HG02840 (cell line): Measurements from ENCODE around the gene TP63.
"Not testable (repeated sequence)": the region's sequence is repeated elsewhere in the genome, so short reads cannot be mapped to it uniquely, and the experiment has no call there.

ENCODE experiments used
- ATAC-seq: cut with Tn5 transposase; IDR thresholded peaks from one replicate; pipeline ENCODE4 v1.9.1; 2021; ENCODE audit warnings: mild to moderate bottlenecking, moderate library complexity, moderate number of reproducible peaks; ENCODE audit not compliant: unreplicated experiment, low FRiP score

The TP63 gene

DNA sequence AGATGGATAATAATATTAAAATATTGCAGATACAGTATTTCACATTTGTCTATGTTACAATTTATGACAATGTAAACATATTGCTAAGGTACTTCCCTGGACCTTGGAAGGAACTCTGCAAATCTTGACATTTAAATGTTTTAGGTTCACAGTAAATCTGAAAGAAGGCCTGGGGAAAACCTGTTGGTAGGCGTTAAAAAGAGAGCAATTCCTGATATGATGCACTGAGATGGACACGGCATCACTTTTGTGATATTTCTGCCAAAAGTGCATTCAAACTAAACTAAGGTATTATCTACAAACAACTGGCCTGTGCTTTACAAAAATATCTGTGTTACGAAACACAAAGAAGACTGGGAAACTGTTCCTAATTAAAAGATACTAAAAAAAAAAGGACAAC lies 6.1 kb upstream of the TP63 start:
- no peak for ATAC-seq

DNA sequence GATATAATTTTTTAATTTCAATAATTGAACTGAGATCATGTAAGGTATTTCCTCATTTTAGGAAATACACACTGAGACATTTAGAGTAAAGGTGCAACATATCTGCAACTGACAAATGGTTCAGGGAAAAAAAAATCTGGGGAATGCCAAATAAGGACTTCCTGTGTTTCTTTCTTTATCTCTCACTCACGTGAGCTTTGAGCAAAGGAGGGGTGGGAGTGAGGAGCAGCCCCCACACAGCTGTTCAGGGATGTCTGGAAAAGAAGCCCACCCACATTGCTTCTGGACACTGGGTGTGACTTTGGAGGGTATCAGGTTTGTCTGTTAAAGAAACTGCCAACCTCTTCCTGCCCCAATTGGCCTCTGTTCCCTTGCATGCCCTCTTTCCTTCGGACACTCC lies 5.6 kb upstream of the TP63 start:
- no peak for ATAC-seq

DNA sequence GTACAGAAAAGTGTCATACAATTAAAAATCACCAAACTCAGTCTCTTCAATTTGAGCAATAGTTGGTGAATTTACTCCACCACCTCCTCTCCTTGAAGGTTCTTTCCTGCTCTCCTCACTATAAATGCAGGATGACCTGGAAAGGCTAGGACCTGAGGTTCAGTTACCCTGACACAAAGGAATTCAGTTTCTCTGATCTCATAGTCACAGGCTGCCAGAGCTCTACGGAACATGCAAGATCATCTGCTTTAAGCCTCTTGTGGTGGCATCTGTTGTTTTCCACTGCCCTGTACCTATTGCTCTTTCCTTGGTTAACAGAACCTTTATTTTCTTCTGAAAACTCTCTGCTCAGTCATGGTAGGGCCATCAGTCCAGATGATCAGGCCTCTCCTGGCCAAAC lies 4.9 kb upstream of the TP63 start:
- no peak for ATAC-seq

DNA sequence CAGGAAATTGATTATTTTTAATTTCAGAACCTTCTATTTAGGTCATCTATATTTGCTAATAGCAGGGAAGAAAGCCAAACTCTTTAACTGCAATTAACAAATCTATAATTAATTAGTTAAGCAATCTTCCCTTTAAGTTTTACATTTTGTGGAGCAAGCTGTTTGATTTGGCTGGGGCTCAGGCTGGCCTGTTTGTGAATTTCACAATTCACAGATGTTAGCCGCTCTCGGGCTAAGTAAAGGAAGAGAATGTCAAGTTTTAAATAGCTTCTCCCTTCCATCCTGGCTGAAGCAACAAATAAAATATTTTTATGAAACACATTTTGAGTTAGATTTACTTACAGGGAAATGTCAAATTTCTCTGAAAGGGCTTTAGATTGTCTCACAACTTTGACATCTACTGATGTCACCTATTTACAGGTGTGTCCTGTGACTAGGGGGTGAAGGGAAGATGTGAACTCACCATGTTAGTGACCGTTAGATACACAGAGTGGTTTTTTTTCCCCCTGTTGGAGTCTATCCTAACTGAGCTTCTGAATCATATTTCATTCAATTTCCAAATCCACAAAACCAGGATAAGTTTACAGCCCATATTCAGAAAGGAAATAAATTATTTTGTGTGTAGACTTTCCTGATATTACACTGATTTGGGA lies 1.3 kb upstream of the TP63 start:
- ATAC-seq = no peak

DNA sequence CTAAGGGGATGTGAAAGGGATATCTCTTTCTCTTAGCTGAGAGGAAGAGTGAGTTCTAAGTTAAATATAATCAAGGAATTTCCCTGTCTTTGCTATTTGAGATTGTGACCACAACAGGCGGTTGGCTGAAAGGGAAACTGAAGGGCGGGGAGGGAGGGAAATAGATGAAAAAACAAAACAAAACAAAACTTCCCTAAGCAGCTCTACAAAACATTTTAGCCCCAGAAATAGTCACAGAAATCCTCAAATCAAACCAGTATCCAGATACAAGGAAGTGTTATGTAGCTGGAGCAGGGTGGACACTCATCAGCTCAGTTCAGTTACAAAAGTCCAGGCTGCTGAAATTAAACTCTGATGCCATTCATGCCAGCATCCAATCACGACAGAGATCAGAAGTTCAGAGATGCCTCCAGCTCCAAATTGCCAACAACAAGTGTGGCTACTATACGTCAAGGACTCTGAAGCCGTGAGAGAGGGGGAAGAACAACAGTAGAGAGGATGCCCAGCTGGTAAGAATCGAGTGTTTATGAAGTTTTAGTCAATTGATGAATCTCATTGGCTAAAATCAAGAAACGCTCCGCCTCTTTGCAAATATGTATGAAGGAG lies 319 bp upstream of the TP63 start:
- no peak for ATAC-seq

DNA sequence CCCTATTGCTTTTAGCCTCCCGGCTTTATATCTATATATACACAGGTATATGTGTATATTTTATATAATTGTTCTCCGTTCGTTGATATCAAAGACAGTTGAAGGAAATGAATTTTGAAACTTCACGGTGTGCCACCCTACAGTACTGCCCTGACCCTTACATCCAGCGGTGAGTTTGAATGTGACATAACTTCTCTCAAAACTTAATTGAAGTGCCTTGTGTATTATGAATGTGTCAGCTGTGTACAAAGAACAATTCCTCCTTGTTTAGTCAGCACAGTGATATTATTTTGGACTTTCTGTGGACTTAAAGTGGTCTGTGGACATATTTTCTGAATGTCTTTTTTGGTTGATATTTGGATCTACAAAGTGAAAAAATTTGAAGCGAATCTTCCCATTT lies 220 bp downstream of the TP63 start:
- no peak for ATAC-seq

DNA sequence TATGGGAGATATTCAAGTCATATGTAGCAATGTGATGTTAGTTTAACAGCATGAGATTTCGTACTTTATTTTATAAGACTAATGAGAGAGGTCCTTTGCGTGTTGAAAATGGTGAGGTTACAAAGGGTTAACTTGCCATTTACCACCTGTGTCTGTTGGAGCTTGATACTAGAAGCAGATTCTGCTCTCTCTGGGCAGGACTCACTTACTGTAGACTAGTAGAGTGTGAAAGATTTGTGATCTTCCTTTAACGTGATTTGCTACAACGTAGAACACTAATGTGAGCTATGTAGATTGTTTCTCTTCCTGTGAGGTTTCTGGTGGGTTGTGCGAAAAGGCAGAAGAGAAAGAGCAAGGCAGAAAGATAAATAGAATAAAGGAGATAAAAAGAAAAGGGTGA lies 1.1 kb downstream of the TP63 start:
- no peak for ATAC-seq

DNA sequence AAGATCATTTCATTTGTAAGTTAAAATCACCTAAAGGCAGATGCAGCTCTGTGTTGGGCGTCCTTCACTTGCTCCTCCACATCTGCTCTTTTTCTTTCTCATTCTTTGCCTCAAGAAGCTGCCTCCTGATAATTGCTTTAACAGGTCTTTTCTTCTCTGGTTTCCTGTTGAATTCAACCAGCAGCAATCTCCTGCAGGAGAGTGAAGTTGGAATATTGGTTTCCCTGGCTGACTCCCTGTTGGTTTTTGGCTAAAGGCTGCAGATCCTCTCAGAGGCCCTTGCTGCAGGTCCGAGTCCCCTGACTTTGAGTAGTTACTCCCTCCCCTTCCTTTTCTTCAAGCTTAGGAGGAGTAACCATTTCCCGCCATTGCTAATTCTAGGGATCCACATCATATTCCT lies 4.2 kb downstream of the TP63 start:
- ATAC-seq = no peak

DNA sequence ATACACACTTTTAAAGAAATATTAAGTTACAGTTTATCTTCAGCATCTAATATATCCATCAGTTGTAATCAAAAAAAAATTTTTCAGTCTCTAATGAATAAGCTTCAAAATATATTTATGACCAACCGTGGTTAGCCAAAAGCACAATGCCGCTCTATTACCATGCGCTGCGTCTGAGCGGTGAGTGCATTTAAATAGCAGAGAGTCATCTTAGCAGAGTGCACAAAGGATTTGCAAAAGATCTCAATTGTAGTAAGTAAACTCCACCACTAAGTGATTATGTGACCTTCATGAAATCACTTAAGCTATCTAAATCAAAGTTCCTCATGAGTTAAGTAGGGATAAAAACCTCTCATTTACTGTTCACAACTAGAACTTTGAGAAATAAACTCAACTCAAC lies 4.9 kb downstream of the TP63 start:
- no peak for ATAC-seq

DNA sequence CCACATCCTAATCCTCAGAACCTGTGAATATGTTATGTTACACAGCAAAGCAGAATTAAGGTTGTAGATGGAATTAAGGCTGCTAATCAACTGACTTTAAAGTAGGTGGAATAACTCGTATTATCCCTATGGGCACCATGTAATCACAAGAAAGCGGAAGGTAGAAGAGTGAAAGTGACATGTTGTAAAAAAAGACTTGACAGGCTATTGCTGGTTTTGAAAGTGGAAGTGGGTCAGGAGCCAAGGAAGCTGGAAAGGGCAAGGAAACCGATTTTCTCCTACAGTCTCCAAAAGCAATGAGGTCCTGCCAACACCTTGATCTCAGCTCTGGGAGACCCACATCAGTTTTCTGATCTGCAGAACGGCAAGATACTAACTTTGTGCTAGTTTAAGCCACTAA lies 6.6 kb downstream of the TP63 start:
- ATAC-seq = no peak

DNA sequence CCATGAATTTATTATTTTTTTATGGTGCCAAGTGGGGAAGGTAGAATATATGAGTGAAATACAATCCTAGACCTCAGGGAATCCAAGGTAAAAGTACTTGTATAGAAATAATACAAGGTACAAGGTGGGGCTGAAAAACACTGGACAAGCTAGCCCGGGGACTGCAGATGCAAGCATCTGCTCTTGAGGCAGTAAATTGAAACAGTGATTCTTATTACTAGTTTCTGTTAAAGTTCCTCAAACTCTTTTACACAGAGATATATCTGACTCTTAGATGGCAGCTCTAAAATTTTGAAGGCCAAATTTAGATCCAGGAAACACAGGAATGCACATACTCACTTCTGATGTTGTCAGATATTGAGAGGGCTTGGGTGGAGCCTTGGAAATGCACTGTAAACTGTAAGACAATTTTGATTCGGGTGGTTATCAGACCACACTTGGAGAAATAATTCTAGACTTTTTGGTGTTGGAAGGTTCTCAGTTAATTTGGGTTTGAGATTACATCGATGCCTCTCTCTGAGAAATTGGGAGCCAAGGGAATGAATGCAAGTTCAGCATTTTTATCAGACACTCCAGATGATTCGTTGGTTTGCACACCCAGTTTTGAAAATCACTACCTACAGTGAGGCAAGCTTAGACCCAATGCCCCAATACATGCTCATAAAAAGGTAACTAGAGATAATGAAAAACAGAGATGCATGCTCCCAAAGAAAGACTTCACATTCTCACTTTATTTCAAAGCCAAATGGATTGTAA lies 7.3 kb downstream of the TP63 start:
- no peak for ATAC-seq

DNA sequence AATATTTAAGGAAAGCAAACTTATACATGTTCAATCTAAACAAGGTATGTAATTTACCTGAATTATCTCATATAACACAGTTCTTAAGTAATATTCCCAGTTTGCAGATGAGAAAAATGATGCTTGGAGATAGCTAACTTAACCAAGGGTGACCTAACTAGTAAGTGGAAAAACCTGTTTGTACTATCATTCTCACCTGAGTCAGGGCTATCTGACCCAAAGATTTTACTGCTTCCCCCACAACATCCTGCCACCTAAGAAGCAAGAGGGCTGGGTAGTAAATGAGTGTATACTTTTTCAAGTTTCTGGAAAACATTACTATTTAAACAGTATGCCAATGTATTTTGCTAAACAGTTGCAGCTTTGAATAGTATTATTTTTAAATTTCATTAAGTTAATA lies 10.6 kb downstream of the TP63 start:
- ATAC-seq = no peak

DNA sequence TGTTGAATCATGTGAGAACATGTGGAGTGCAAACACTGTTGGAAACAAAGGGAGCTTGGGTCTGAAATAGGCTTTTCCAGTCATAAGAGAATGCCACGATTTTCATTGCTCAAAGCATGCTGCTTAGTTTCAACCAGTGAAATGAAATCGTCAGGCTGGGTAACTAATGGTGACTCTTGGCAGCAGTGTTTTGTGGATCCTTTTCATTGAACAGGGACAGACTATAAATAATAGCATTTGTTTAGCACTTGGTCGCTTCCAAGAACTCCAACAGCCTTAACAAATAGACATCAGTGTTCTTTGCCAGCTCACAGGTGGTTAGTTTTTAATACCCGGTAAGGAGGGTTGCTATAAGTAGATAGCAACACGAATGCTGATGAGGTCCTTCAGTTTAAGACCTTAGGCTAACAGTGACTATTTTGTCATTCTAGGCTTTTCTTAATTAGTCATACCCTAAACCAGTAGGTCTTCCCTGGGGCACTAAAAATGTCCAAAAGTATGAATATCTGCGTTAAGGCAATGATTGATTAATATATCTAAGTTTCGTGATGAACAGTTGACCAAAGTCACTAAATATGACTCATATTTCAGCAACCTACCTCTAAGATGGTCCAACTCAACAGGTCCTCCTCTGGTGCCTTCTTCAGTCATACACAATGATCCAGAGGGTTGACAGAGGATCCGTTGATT lies 15.8 kb downstream of the TP63 start:
- ATAC-seq = no peak

DNA sequence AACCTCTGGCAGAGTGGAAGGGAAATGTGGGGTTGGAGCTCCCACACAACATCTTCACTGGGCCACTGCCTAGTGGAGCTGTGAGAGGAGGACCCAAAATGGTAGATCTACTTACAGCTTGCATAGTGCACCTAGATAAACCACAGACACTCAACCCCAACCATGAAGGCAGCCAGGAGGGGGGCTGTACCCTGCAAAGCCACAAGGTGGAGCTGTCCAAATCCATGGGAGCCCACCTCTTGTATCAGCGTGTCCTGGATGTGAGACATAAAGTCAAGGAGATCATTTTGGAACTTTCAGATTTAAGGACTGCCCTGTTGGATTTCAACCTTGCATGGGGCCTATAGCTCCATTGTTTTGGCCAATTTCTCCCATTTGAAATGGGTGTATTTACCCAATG lies 20.9 kb downstream of the TP63 start:
- no peak for ATAC-seq

DNA sequence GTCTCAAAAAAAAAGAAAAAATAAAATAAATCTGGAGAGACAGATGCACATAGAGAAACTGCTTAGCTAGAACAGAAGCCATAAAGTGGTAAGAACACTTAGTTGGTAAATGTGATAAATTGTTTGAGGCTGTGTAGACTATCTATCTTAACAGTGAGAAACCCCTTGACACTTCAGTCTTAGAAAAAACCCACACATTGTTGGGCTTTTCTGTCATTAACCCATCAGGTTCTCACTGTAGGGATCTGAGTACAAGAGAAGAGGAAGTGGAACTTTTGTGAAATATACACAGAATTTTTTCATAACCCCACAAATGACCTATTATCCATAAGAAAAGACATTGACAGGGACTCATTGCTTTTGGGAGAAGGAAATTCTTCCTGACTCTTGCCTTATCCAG lies 24.4 kb downstream of the TP63 start:
- no peak for ATAC-seq

DNA sequence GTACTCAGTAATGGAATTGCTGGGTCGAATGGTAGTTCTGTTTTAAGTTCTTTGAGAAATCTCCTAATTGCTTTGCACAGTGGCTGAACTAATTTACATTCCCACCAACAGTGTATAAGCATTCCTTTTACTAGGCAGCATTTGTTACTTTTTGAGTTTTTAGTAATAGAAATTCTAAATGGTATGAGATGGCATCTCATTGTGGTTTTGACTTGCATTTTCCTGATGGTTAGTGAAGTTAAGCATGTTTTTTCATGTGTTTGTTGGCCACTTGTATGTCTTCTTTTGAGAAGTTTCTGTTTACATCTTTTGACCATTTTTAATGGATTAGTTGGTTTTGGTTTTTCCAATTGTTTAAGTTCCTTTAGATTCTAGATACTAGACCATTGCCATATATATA lies 28.4 kb downstream of the TP63 start:
- no peak for ATAC-seq

DNA sequence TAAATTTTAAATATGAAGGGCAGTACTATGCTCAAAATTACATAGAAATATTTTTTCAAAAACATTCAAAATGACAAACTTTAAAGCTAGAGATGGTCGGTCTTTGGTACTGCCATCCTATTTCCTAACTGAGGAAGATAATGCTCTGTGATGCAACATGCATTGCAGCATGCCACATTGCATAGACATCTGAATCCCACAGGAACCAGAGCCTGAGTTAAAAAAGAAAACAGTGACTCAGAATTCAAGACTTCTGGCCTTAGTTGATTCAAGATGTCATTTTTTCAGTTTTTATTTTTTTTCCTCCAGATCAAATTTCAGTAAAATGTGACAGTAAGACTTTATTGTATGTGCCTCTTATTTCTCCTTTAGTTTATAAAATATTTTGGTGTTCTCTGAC lies 33.1 kb downstream of the TP63 start:
- ATAC-seq = no peak

DNA sequence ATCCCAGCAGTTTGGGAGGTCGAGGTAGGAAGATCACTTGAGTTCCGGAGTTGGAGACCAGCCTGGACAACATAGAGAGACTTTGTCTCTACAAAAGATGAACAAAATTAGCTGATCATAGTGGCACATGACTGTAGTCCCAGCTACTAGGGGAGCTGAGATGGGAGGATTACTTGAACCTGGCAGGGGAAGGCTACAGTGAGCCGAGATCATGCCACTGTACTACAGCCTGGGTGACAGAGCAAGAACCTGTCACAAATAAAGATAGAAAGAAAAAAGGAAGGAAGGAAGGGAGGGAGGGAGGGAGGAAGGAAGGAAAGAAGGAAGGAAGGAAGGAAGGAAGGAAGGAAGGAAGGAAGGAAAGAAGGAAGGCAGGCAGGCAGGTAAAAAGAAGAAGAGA lies 41.2 kb downstream of the TP63 start:
- not testable (repeated sequence) for ATAC-seq

DNA sequence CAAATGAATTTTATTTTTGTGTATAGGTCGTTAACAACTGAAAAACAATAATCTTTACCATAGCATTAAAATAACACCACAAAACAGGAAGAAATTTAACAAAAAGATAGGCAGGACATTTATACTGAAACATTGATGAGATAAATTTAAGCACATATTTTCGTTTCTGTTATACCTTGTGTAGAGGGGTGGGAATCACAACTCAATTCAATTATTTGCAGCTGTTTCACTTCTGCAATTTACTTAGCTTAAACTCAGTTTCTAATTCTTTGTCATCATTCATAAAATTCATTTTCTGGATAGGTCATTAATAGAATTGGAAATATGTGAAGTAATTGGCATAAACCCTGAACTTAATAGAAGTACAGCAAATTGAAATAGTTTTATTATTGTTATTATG lies 42.3 kb downstream of the TP63 start:
- ATAC-seq = peak; percentile 67

DNA sequence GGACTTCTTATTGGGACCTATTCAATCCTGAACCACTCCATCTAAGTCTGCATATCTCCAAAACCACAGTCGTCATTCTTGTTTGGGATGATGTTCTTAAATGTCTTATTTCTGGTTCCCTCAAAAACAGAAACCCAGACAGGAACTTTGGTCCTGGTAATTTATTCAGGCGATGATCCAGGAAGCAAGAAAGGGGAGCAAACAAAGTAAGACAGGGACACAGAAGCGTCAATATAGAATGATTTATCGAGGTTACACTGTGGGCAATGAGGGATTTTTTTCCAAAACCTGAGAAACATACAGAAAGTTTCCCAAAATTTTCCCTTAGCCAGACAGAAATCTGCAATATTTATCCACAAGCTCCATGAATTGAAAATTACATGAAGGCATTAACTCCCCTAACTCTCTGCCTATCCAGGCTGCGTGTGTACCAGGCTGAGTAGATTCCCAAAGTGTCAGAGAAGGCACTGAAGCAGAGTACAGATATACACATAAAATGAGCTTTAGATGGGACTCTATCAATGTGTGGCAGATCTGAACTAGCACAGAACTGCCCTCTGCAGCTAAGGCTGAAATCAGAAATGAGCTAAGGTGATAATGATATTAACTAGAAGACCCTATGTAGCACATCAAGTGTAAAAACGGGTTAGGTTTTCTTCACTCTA lies 43.2 kb downstream of the TP63 start:
- ATAC-seq = no peak

DNA sequence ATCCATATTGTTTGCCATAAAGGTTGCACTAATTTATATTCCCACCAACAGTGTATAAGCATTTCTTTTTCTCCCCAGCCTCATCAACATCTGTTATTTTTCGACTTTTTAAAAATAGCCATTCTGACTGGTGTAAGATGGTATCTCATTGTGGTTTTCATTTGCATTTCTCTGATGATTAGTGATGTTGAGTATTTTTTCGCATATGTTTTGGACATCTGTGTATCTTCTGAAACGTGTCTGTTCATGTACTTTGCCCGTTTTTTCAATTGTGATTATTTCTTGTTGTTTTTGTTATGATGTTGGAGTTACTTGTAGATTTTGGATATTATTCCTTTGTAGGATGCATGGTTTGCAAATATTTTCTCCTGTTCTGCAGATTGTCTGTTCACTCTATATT lies 46.5 kb downstream of the TP63 start:
- ATAC-seq = no peak
